Measurements from ENCODE around the gene OR4Q3.
"Not testable (repeated sequence)": the region's sequence is repeated elsewhere in the genome, so short reads cannot be mapped to it uniquely, and the experiment has no call there.

OR4Q3 gene

DNA sequence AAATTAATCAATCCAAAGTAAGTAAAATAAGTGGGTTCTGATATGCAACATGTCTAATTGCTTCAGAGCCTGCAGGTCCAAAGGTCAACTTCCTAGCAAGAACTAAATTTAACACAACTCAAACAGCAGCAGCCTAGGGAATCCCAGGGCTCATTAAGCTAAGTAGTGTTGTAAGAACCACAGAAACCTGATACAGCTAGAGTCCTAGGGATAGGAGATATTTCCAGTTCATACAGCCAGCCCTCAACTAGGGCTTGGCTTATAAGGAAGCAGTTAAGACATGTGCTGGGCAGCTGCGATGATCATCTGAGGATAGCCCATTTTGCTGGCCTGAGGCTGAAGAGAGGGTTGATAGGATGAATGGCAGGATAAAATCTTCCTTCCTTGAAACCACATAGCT lies at the start of gene OR4Q3:
TSS of gene OR4Q3 (plus strand) at position 316 of the 400 bp plus-strand sequence.
- TF ChIP-seq, protein P1, sequence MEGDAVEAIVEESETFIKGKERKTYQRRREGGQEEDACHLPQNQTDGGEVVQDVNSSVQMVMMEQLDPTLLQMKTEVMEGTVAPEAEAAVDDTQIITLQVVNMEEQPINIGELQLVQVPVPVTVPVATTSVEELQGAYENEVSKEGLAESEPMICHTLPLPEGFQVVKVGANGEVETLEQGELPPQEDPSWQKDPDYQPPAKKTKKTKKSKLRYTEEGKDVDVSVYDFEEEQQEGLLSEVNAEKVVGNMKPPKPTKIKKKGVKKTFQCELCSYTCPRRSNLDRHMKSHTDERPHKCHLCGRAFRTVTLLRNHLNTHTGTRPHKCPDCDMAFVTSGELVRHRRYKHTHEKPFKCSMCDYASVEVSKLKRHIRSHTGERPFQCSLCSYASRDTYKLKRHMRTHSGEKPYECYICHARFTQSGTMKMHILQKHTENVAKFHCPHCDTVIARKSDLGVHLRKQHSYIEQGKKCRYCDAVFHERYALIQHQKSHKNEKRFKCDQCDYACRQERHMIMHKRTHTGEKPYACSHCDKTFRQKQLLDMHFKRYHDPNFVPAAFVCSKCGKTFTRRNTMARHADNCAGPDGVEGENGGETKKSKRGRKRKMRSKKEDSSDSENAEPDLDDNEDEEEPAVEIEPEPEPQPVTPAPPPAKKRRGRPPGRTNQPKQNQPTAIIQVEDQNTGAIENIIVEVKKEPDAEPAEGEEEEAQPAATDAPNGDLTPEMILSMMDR (conservative IDR thresholded peaks at IDR 0.05; ENCODE audit: low read length): no peak
- no peak for DNase-seq (ENCODE audit: low read depth)

DNA sequence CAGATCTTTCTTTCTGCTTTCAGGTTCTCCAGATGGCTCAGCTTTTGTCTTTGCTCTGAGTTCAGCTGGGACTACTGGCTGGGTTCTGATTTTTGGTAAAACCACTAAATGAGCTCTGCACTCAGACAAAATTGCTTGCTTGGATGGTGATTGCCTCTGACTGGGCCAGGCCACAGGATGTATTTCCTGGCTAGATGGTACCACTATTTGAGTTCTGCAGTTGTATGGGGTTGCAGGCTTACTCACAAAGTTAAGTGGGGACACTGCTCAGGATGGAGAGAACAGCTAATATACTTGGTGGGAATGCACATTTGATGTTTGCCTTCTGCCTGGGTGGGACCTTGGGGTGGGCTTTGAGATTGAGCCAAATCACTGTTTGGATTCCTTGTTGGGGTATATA lies 14.0 kb upstream of the OR4Q3 start:
- TF ChIP-seq, protein P1 (conservative IDR thresholded peaks at IDR 0.05; ENCODE audit: low read length): no peak
- no peak for DNase-seq (ENCODE audit: low read depth)
- no peak overlapping the region for H3K4me3 ChIP-seq (ENCODE audit: low read length)

More for the DNA sequence above, at the start of gene OR4Q3:
- H3K4me3 ChIP-seq (ENCODE audit: low read length): no peak within 1 kb of the TSS

DNA sequence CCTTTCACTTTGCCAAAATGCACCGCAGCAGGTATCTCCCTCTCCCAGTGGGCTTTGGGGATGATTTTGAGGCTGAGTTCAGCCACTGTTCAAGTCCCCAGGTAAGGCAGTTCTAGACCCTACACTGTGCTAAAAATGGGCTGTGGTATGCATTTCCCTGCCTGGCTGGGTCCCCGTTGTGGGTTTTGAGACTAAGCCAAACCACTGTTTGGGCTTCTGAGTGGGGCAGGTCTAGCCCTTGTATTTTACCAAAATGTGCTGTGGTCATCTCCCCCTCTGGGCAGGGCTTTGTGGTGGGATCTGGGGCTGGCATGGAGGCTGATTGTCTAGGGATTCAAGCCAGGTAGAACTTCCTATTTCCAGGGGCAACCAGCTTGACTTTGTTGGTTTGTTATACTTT lies 13.6 kb upstream of the OR4Q3 start:
- TF ChIP-seq, protein P1 (conservative IDR thresholded peaks at IDR 0.05; ENCODE audit: low read length): no peak

DNA sequence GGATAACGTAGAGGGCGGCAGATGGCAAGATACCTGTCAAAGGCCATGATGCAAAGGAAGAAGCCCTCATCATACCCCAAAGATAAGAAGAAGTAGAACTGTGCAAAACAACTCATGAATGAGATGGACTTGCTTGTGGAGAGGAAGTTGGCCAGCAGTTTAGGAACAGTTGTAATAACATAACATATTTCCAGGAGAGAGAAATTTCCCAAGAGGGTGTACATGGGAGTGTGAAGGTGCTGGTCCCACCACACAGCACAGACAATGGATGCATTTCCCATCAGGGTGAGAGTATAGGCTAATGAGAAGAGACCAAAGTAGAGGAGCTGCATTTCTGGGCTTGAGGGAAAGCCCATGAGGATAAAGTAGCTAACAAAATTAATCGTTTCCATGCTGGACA lies 9.5 kb upstream of the OR4Q3 start:
- not testable (repeated sequence) for H3K4me3 ChIP-seq (ENCODE audit: low read length); DNase-seq (ENCODE audit: low read depth)

More for the DNA sequence above, 13.6 kb upstream of the OR4Q3 start:
- no peak for DNase-seq (ENCODE audit: low read depth)
- H3K4me3 ChIP-seq (ENCODE audit: low read length): no peak overlapping the region

DNA sequence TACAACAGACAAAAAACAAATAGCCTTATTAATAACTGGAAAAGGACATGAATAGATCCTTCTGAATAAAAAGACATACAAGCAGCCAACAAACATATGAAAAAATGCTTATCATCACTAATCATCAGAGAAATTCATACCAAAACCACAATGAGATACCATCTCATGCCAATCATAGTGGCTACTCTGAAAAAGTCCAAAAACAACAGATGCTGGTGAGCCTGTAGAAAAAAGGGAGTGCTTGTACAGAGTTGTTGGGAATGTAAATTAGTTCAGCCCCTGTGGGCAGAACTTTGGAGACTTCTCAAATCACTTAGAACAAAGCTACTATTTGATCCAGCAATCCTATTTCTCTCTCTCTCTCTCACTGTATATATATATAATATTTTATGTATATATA lies 8.9 kb downstream of the OR4Q3 start:
- H3K4me3 ChIP-seq (ENCODE audit: low read length); DNase-seq (ENCODE audit: low read depth): not testable (repeated sequence)

DNA sequence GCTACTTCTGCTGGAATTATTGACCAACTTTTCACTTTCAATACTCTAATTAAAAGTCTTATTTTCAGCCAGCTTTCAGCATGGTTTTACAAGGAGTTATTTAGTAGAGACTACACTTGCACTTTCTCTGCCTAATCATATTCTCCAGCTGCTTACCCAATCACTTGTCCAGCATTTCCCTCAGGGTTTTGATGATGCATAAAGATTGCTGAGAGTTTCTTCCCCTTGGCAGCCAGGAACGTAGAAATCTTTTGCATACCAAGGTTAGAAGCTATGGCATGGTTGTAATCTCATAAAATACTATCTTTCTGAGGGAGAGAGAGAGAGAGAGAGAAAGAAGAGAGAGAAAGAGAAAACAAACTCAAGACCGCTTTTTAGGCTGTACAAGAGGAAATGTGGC lies 10.8 kb downstream of the OR4Q3 start:
- TF ChIP-seq, protein P1 (conservative IDR thresholded peaks at IDR 0.05; ENCODE audit: low read length): no peak

DNA sequence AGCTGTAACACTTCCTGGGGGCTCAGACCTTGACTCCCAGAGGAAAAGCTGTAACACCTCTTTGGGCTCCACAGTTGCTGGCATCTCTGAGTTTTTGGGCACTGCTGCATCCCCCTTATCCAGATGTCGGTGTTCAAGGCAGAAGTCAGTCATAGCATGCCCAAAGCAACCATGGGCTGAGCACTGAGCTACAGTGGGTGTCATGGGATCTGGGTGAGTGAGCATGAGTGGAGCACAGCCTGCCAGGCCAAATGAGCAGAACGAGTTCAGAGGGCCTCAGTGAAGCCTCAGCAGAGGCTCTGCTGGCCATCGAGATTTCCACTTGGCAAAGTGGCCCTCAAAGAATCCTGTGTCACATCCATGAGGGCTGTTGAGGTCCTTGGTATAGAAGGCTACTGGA lies 28.1 kb downstream of the OR4Q3 start:
- not testable (repeated sequence) for H3K4me3 ChIP-seq (ENCODE audit: low read length); DNase-seq (ENCODE audit: low read depth)

More for the DNA sequence above, 10.8 kb downstream of the OR4Q3 start:
- no peak for DNase-seq (ENCODE audit: low read depth)
- no peak overlapping the region for H3K4me3 ChIP-seq (ENCODE audit: low read length)

DNA sequence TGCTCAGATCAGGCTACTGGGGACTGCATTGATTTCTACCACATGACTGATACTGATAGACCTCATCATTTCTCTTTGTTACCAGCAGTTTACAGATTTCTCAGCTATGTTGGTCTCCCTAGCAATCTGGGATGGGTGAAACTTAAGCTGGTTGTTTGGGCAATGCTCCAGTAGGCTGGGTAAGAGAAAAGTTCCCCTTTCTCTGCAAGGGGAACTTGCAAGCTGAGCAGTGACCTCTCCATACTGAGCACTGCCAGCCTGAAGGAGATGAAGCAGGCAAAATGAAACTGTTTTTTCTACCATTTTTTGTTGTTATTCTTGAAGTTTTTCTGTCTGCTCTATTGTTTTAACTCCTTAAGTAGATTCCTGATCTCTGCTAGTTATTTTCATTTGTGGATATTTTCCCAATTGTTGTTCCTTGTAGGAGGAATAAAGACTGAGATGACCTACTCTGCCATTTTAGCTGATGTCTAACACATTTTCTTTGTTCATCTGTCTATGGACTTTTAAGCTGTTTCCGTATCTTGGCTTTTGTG lies 28.6 kb downstream of the OR4Q3 start:
- H3K4me3 ChIP-seq (ENCODE audit: low read length): no peak overlapping the region
- TF ChIP-seq, protein P1 (conservative IDR thresholded peaks at IDR 0.05; ENCODE audit: low read length): no peak

DNA sequence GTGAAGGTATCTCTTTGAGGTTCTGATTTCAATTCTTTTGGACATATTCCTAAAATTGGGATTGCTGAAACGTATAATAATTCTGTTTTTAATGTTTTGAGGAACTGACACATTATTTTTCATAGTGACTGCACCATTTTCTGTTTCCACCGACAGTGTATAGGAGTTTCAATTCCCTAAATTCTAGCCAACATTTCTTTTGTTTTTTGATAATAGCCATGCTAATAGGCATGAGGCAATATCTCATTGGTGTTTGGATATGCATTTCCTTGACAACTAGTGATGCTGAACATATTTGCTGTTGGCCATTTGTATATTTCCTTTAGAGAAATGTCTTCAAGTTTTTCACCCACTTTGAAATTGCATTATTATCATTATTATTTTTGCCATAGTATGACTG lies 29.1 kb downstream of the OR4Q3 start:
- DNase-seq (ENCODE audit: low read depth); H3K4me3 ChIP-seq (ENCODE audit: low read length): not testable (repeated sequence)

More for the DNA sequence above, 28.6 kb downstream of the OR4Q3 start:
- DNase-seq (ENCODE audit: low read depth): no peak

DNA sequence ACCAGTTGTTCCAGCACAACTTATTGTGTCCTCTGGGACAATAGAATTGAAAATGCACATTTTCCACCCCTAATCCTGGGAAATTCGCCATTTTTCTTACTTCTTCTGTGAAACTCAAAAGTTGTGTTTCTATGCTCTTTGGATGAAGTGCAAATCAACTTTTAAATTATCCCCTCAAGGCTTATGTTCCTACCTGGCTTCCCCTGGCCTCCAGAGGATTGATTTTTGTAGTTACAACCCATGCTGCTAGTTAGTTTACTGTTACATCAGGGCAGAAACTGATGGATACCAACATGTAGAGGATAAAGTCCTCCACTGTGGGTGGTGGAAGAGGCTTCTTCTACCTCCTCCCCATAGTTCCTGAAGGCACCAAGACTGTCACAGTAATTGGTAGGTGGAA lies 29.8 kb downstream of the OR4Q3 start, which contains the start of gene OR4M1:
TSS of gene OR4M1 (plus strand) at position 301 of the 400 bp plus-strand sequence. CDS start 6,819 bp downstream, outside the sequence.
- H3K4me3 ChIP-seq (ENCODE audit: low read length); DNase-seq (ENCODE audit: low read depth): not testable (repeated sequence)

All from AG10803 (cell line).